ENCODE results near the gene EPB41.

EPB41 gene

GRCh38 chr1:28973596-28974421 is 59.4 kb downstream of the EPB41 start:
- Histone ChIP-seq H3K27me3 (ENCODE audit: control insufficient read depth, insufficient read depth, low read length, poor library complexity, severe bottlenecking) (no peaks in the 10 kb centered on the region), H3K36me3 (ENCODE audit: control insufficient read depth, insufficient read depth, low read length) (no peaks in the 10 kb centered on the region), H3K4me1 (ENCODE audit: control insufficient read depth, insufficient read depth, low read length) (no peaks in the 10 kb centered on the region), H3K4me3 (ENCODE audit: insufficient read depth, low read depth, low read length) (no peak overlapping the region), H3K9me3 (ENCODE audit: control insufficient read depth, low read length) (no peaks in the 10 kb centered on the region), H3K27ac (ENCODE audit: insufficient read depth, low read depth, low read length, poor library complexity, severe bottlenecking) (no peak overlapping the region)
- 81% methylated on average over 3 of the region's 3 CpGs for WGBS, 2 experiments

DNA sequence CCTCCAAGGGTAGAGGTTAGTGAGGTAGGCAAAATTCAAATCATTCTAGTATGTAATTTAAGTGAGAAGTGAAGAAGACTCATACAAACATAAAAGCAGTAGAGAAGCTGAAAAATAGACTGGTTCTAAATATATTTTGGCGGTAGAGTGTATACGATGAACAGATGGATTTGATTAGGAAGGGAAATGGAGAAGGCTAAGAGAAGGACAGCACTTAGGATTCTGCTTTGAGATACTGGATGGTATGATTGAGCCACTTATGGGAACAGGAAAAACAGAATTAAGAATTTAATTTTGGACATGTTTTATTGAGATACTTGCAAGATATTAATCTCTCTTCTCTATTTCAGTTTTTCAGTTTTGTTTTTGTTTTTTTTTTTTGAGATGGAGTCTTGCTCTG is 60.1 kb downstream of the EPB41 start:
- Histone ChIP-seq H3K4me3 (ENCODE audit: insufficient read depth, low read depth, low read length) (no peak overlapping the region), H3K27me3 (ENCODE audit: control insufficient read depth, insufficient read depth, low read length, poor library complexity, severe bottlenecking) (no peaks in the 10 kb centered on the region), H3K9me3 (ENCODE audit: control insufficient read depth, low read length) (no peaks in the 10 kb centered on the region), H3K27ac (ENCODE audit: insufficient read depth, low read depth, low read length, poor library complexity, severe bottlenecking) (no peak overlapping the region), H3K4me1 (ENCODE audit: control insufficient read depth, insufficient read depth, low read length) (no peaks in the 10 kb centered on the region), H3K36me3 (ENCODE audit: control insufficient read depth, insufficient read depth, low read length) (no peaks in the 10 kb centered on the region)
- WGBS, 2 experiments, result 96 to 97% methylated on average over 2 of the region's 2 CpGs

- WGBS, 2 experiments, result 88 to 92% methylated on average over 2 of the region's 2 CpGs
- H3K4me3 ChIP-seq (ENCODE audit: insufficient read depth, low read depth, low read length), result no peak overlapping the region
- no peaks in the 10 kb centered on the region for H3K36me3 ChIP-seq (ENCODE audit: control insufficient read depth, insufficient read depth, low read length)
- H3K4me1 ChIP-seq (ENCODE audit: control insufficient read depth, insufficient read depth, low read length), result no peaks in the 10 kb centered on the region
- no peak overlapping the region for H3K27ac ChIP-seq (ENCODE audit: insufficient read depth, low read depth, low read length, poor library complexity, severe bottlenecking)
- no peaks in the 10 kb centered on the region for H3K27me3 ChIP-seq (ENCODE audit: control insufficient read depth, insufficient read depth, low read length, poor library complexity, severe bottlenecking)
- H3K9me3 ChIP-seq (ENCODE audit: control insufficient read depth, low read length), result no peaks in the 10 kb centered on the region
Measured at GRCh38 chr1:28976248-28976647, 61.9 kb downstream of the EPB41 start.

GRCh38 chr1:28981210-28981609 is 66.8 kb downstream of the EPB41 start:
- Histone ChIP-seq H3K27me3 (ENCODE audit: control insufficient read depth, insufficient read depth, low read length, poor library complexity, severe bottlenecking) (no peaks in the 10 kb centered on the region), H3K36me3 (ENCODE audit: control insufficient read depth, insufficient read depth, low read length) (no peaks in the 10 kb centered on the region), H3K4me1 (ENCODE audit: control insufficient read depth, insufficient read depth, low read length) (no peaks in the 10 kb centered on the region), H3K4me3 (ENCODE audit: insufficient read depth, low read depth, low read length) (no peak overlapping the region), H3K9me3 (ENCODE audit: control insufficient read depth, low read length) (no peaks in the 10 kb centered on the region), H3K27ac (ENCODE audit: insufficient read depth, low read depth, low read length, poor library complexity, severe bottlenecking) (no peak overlapping the region)
- 96 to 98% methylated on average over 2 to 3 of the region's 3 CpGs for WGBS, 2 experiments

GRCh38 chr1:28982198-28982597 is 67.8 kb downstream of the EPB41 start:
- 97 to 98% methylated on average over 6 of the region's 6 CpGs for WGBS, 2 experiments
- H3K9me3 ChIP-seq (ENCODE audit: control insufficient read depth, low read length), result no peaks in the 10 kb centered on the region
- no peaks in the 10 kb centered on the region for H3K4me1 ChIP-seq (ENCODE audit: control insufficient read depth, insufficient read depth, low read length)
- H3K27ac ChIP-seq (ENCODE audit: insufficient read depth, low read depth, low read length, poor library complexity, severe bottlenecking), result no peak overlapping the region
- H3K36me3 ChIP-seq (ENCODE audit: control insufficient read depth, insufficient read depth, low read length), result no peaks in the 10 kb centered on the region
- H3K4me3 ChIP-seq (ENCODE audit: insufficient read depth, low read depth, low read length), result no peak overlapping the region
- H3K27me3 ChIP-seq (ENCODE audit: control insufficient read depth, insufficient read depth, low read length, poor library complexity, severe bottlenecking), result no peaks in the 10 kb centered on the region

DNA sequence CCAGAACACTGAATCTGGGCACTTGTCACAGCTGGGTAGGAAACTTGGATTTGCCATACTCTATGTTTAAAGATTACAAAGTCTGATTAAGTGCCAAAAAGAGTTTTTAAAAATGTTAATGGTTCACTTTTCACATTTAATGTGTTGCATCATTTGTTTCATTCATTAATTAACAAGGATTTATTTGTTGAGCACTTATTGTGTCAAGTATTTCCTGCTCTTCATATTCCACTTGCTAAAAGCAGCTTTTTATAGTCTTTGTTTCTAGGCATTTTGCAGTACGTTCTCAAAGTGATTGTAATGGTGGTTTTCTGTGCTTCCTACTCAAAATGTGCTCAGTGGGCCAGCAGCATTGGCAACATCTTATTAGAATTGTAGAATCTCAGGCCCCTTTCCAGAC is 68.7 kb downstream of the EPB41 start:
- H3K36me3 ChIP-seq (ENCODE audit: control insufficient read depth, insufficient read depth, low read length), result no peaks in the 10 kb centered on the region
- H3K4me3 ChIP-seq (ENCODE audit: insufficient read depth, low read depth, low read length), result no peak overlapping the region
- H3K27me3 ChIP-seq (ENCODE audit: control insufficient read depth, insufficient read depth, low read length, poor library complexity, severe bottlenecking), result no peaks in the 10 kb centered on the region
- 88 to 100% methylated on average over 1 of the region's 1 CpG for WGBS, 2 experiments
- no peaks in the 10 kb centered on the region for H3K4me1 ChIP-seq (ENCODE audit: control insufficient read depth, insufficient read depth, low read length)
- no peak overlapping the region for H3K27ac ChIP-seq (ENCODE audit: insufficient read depth, low read depth, low read length, poor library complexity, severe bottlenecking)
- no peaks in the 10 kb centered on the region for H3K9me3 ChIP-seq (ENCODE audit: control insufficient read depth, low read length)

DNA sequence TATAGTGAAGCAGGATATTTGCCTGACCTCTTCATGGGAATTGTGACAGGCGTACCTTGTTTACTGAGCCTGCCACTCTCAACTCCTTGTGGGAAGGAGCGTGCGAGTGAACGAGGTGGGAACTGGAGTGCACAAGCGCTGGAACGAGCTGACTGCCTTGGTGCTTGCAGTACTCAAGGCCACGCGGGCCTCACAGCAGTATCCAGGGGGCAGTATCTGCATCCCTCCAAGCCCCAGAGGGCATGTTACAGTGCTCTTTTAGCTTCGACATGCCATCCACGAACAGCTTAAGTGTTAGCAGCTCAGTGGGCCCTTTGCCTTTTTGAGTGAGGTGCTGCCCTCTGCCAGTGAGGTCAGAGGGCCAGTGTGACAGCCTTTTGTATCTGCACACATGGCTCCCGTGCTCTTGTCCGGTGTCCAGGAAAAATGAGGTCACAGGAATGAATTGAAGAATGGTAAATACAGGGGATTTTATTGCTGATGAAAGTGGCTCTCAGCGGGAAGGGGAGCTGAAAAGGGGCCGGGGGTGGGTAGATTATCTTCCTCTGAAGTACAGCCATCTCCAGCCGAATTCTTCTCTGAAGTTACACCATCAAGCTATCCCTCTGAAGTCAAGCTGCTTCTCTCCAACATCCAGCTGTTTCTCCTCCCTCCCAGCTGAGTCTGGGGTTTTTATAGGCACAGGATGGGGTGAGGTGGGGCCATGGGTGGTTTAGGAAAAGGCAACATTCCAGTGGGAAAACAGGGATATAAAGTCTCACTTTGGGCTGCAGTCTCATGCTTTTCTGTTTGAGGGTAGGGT is 69.3 kb downstream of the EPB41 start:
- Histone ChIP-seq H3K4me3 (ENCODE audit: insufficient read depth, low read depth, low read length) (no peak overlapping the region), H3K36me3 (ENCODE audit: control insufficient read depth, insufficient read depth, low read length) (no peaks in the 10 kb centered on the region), H3K4me1 (ENCODE audit: control insufficient read depth, insufficient read depth, low read length) (no peaks in the 10 kb centered on the region), H3K27me3 (ENCODE audit: control insufficient read depth, insufficient read depth, low read length, poor library complexity, severe bottlenecking) (no peaks in the 10 kb centered on the region), H3K9me3 (ENCODE audit: control insufficient read depth, low read length) (no peaks in the 10 kb centered on the region), H3K27ac (ENCODE audit: insufficient read depth, low read depth, low read length, poor library complexity, severe bottlenecking) (no peak overlapping the region)
- WGBS, 2 experiments, result 81 to 83% methylated on average over 15 of the region's 15 CpGs

- Histone ChIP-seq H3K27me3 (ENCODE audit: control insufficient read depth, insufficient read depth, low read length, poor library complexity, severe bottlenecking) (no peaks in the 10 kb centered on the region), H3K9me3 (ENCODE audit: control insufficient read depth, low read length) (no peaks in the 10 kb centered on the region), H3K36me3 (ENCODE audit: control insufficient read depth, insufficient read depth, low read length) (no peaks in the 10 kb centered on the region), H3K27ac (ENCODE audit: insufficient read depth, low read depth, low read length, poor library complexity, severe bottlenecking) (no peak overlapping the region), H3K4me3 (ENCODE audit: insufficient read depth, low read depth, low read length) (no peak overlapping the region), H3K4me1 (ENCODE audit: control insufficient read depth, insufficient read depth, low read length) (no peaks in the 10 kb centered on the region)
- 92 to 97% methylated on average over 2 to 3 of the region's 3 CpGs for WGBS, 2 experiments
Measured at GRCh38 chr1:28984311-28984684, 69.9 kb downstream of the EPB41 start.

GRCh38 chr1:28985427-28985826 is 71.1 kb downstream of the EPB41 start:
- Histone ChIP-seq H3K4me1 (ENCODE audit: control insufficient read depth, insufficient read depth, low read length) (no peaks in the 10 kb centered on the region), H3K27ac (ENCODE audit: insufficient read depth, low read depth, low read length, poor library complexity, severe bottlenecking) (no peak overlapping the region), H3K36me3 (ENCODE audit: control insufficient read depth, insufficient read depth, low read length) (no peaks in the 10 kb centered on the region), H3K4me3 (ENCODE audit: insufficient read depth, low read depth, low read length) (no peak overlapping the region), H3K27me3 (ENCODE audit: control insufficient read depth, insufficient read depth, low read length, poor library complexity, severe bottlenecking) (no peaks in the 10 kb centered on the region), H3K9me3 (ENCODE audit: control insufficient read depth, low read length) (no peaks in the 10 kb centered on the region)
- WGBS, 2 experiments, result no CpG with 5 or more reads among the region's 1 CpG

DNA sequence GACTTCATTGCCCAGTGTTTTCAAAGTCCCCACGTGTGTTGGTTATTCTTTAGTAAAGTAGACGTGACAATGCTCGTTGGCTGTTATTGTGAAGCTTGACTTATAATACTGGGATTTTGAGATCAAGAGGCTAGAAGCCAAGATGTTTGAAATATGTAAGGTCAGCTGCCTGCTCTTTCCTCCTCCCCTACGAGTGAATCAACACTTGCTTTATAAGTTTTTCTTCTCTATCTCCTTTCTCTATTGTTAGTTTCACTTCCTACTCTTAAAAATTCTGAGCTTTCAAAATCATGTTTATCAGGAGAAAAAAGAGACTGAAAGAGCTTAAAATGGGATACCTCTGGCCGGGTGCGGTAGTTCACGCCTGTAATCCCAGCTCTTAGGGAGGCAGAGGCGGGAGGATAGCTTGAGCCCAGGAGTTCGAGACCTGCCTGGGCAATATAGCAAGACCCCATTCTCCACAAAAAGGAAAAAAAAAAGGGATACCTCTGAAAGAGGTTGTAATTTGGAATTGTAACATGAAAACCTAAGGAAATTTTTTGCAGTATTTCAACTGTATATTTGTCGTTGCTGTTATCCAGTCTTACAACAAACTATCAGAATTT is 72.0 kb downstream of the EPB41 start:
- Histone ChIP-seq H3K4me1 (ENCODE audit: control insufficient read depth, insufficient read depth, low read length) (no peaks in the 10 kb centered on the region), H3K9me3 (ENCODE audit: control insufficient read depth, low read length) (no peaks in the 10 kb centered on the region), H3K36me3 (ENCODE audit: control insufficient read depth, insufficient read depth, low read length) (no peaks in the 10 kb centered on the region), H3K27me3 (ENCODE audit: control insufficient read depth, insufficient read depth, low read length, poor library complexity, severe bottlenecking) (no peaks in the 10 kb centered on the region), H3K4me3 (ENCODE audit: insufficient read depth, low read depth, low read length) (no peak overlapping the region), H3K27ac (ENCODE audit: insufficient read depth, low read depth, low read length, poor library complexity, severe bottlenecking) (no peak overlapping the region)
- WGBS, 2 experiments, result 90 to 93% methylated on average over 8 to 10 of the region's 10 CpGs

Data from ectodermal cell (in vitro differentiated cells).